8988T (cell line): ENCODE data around the gene BCL2L1.
A peak's percentile ranks its signal among the peaks of the same experiment; 100 is the strongest.
"Not testable (repeated sequence)": the region's sequence is repeated elsewhere in the genome, so short reads cannot be mapped to it uniquely, and the experiment has no call there.

Source experiments
- DNase-seq: peaks from one replicate; pipeline ENCODE4 v3.0.0; 2011

Gene BCL2L1

DNA sequence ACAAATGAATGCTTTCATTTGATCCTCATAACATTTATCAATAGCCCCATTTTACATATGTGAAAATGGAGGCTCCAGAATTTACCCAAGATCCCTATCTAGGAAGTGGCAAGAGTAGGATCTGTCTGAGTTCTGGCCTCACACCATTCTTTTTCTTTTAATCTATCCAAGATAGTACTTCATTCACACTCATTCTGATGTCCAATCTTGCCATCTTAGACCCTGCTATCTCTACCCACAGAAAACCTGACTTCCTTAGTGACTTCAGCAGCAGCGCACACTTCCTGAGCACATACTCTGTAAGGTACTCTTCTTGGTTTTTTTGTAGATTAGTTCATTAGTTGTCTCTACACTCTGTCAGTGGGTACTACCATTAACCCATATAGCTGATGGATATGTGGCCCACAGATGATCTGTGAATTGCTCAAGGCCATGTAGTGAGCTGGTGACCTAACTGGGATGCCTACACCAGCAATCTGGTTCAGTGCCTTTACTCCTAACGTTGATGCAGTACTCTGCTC lies 48.7 kb downstream of the BCL2L1 start:
- no peak for DNase-seq

DNA sequence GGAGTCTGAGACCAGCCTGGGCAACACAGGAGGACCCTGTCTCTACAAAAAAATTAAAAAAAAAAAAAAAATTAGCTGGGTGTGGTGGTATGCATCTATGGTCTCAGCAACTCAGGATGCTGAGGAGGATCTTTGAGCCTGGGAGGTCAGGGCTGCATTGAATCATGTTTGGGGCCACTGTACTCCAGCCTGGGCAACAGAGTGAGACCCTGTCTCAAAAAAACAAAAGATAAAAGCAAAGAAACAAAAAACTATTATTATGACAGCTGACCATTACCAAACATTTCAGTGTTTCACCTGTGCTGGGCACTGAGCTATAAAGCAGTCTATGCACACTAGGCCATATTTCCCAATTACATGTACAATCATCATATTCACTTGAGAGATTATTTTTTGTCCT lies 49.2 kb downstream of the BCL2L1 start:
- DNase-seq: no peak

DNA sequence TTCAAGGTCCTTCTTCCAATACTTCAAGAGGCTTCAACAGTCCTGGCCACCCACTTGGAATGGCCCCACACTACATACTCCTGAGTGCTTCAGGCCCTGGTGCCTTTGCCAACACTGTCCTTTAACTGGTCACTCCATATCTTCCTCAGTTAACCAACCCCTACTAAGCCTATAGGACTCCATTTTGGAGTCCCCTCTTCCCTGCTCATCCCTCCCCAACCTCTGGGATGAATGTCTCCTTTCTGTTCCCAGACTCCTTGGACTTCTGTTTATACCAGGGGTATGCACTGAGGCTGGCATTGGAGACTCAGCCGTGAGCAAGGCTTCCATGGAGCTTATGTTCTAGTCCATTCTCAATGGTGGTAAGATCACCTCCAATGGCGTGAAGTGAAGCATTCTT lies 51.3 kb downstream of the BCL2L1 start:
- no peak for DNase-seq

DNA sequence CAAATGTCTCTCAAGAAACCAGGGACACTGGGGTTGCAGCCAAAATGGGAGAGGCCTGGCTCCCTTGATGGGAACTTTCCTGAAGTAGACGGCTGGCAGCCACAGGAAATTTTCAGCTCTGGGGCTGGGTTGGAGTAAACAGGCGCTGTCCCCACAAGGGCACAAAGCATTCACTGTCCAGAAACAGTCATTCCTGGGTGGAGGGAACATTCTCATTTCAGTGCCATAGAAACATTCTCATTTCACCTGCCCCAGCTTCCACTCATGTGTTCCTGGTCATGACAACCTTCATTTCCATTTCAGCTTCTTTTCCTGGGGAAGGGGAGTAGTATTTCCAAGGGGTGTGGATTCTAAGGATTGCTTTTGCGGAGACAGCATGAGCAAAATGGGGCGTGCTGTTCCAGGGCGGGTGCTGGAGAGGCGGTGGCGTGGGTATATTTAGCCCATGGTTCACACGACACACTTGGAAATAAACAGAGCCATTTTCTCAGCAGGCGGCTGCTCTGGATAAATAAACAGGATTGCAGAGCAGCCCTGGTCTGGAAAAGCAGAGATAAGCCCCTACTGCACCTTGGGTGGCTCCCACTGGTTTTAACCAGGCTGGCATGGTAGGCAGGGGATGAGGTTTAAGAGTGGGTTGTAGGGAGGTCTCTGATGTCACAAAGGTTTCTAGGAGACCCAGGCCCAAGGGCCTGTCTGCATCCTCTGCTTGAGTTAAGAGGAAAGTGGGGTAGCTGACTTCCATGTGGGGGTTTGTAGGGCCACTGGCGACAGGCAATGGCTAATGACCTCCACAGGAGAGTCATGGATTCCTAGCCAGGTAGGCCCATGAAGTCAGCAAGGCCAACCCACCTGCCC lies 52.1 kb downstream of the BCL2L1 start:
- no peak for DNase-seq

DNA sequence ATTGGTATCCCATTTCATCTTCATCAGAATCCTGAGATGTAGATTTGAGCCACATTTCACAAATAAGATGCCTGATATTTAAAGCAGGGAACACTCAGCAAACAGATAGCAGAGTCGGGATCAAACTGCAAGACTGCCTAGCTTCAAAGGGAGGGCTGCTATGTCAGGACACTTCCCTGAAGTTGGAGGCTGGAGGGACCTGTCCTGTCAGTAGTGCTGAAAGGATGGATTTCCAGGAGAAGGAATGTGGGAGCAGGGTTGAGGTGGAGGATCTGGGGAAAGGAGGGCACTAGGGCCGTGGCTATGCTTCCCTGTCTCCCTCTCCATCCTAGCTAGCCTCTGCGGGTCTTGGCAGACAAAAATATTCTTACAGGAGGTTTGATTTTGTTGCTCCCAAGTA lies 52.8 kb downstream of the BCL2L1 start:
- no peak for DNase-seq

DNA sequence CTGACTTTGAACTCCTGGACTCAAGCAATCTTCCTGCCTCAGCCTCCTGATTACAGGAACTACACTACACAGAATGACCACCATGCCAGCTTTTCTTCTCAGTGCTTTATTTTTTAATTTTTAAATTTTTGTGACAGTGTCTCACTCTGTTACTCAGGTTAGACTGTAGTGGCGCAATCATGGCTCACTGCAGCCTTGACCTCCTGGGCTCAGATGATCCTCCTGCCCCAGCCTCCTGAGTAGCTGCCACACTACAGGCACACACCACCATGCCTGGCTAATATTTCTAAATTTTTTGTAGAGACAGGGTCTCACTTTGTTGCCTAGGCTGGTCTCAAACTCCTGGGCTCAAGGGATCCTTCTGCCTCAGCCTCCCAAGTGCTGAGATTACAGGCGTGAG lies 53.7 kb downstream of the BCL2L1 start:
- not testable (repeated sequence) for DNase-seq

DNA sequence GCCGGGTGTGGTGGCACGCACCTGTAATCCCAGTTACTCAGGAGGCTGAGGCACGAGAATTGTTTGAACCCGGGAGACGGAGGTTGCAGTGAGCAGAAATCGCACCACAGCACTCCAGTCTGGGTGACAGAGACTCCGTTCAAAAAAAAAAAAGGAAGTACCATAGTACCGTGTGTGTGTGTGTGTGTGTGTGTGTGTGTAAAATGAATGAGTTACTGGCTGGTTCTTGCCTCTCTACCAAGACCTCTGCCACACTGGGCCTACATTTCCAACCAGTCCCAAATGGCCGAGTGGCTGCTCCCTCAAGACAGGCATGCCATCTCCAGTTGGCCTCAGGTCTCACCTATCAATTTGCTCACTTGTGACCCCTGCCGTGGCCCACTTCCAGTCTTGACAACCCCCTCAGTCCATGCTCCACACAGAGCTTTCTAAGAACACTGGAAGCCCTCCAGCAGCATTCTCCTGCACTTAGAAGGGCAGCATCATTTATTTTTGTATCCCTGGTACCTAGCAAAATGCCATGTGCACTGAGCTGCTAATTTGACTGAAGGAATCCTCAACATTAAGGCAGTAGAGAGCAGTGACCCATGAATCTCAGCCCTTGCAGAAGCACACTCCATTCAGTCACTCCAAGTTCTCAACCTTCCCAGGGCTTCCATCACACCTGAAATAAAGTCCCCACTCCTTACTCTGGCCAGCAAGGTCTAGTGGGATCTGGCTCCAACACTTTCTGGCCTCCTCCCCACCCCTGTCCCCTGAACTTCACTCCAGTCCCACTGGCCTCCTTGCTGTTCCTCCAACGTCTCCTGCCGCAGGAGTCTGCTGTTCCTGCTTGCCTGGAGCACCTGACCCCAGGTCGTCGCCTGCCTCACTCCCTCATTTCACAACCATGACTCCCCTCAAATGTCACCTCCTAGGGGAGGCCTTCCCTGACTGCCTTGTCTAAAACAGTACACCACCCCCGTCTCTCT lies 55.1 kb downstream of the BCL2L1 start:
- no peak for DNase-seq

DNA sequence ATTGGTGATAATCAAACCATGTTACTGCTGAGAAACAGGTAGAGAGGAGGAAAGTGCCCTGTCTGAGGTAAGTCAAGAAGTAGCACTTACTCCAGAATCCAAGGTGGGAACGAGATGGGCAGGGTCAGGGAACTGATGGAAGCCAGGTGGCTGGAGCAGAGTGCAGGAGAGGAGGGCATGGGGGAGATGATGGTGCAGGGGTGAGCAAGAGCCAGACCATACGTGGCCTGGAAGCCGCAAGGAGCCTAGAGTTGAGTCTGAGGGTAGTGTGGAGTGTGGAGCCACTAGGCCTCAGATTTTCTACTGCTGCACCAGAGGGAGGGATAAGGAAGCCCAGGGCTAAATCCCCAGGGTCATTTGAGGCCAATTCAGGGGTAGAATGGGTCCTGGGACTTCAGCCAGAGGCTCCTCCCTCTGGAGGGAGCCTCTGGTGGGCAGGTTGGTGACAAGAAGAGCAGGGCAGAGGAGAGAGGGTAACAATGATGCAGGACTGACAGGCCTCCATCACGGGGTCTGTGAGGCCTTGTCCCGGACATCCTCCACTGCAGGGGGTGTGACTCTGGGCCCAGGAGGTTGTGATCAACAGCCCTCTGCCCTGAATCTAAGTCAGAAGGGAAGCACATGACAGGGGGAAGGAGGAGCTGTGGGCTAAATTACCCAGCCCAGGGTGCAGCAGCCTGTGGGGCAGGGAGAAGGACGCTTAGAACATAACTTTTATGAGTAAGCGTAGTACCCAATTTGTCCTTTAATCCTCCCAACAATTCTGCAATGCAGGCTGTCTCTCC lies 56.2 kb downstream of the BCL2L1 start:
- DNase-seq: no peak

DNA sequence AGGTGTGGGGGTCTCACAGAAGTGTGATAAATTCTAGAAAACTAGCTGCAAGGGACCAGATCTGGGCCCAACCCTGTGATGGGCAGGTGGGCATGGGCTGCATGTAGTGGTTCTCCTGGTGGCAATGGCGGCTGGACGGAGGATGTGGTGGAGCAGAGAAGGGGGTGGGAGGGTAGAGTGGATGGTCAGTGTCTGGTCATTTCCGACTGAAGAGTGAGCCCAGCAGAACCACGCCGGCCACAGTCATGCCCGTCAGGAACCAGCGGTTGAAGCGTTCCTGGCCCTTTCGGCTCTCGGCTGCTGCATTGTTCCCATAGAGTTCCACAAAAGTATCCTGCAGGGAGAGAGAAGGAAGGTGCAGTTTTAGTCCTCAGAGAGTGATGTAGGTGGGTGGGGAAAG lies 56.9 kb downstream of the BCL2L1 start:
- no peak for DNase-seq

DNA sequence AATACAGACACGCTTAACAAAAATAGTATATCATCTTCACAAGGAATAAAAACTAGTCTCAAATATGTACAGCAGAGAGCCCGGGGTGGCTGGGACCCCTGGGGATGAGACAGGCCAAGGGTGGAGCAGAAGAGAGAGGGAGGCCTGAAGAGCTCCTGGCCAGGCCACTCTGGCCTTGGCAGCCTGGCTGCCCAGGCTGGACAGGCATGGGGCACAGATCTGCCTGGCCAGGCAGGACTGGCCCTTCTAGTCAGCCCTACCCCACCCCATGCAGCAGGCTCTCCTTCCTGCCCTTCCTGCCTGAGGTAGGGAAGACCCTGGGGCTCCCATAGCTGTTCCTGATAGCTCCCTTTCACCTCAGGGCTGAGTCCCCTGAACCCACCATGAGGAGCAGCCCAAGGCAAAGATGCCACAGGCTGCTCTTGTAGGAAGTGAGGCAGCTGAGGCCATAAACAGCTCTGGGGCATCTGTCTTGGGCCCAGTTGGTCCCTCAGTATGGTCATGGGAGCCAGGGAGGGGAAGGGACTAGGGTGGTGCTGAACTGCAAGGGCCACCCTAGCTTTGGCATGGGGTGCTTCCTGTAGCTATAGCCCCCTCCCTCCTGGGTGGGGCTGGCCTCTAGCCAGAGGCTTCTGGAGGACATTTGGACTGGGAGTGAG lies 57.8 kb downstream of the BCL2L1 start:
- no peak for DNase-seq

DNA sequence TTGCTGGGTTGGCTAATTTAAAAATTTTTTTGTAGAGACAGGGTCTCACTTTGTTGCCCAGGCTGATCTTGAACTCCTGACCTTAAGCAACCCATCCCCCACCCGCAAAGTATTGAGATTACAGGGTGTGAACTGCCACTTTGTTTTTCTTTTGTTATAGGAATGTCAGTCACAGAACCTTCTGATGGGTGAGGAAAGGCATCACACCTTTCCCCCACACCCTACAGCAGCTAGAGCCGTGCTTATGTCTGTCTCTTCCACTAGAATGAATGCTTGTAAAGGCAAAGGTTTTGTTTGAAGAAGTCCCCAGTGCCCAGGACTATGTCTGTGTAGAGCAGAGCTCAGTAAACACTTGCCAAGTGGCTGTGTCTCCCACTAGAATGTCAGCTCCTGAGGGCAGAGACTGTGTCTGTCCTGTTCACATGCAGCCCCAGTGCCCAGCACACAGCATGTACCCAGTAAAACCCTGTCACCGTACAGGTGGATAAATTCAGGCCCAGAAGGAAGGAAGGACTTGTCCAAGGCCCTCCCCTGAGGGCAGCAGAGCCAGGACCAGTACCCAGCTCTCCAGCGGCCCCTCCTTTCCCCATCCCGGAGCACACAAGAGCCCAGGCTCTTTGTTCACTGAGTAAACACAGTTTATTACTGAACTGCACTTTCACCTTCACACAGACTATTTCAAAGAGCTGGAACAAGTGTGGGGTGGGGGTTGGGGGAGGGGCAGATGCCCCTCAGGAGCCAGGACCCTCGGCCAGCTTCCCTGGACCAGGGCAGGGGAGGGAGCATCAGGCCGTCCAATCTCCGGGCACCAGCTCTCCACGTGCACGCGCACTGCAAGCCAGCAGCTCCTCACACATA lies 58.6 kb downstream of the BCL2L1 start:
- no peak for DNase-seq

DNA sequence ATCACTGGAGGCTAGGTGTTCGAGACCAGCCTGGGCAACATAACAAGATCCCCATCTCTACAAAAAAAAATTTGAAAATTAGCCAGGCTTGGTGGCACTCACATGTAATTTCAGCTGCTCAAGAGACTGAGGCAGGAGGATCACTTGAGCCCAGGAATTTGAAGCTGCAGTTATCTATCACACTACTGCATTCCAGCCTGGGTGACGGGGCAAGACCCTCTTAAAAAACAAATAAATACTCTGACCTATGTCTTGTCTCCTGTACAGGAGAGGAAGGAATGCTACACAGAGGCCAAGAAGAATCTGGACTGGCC lies 59.2 kb downstream of the BCL2L1 start:
- no peak for DNase-seq

DNA sequence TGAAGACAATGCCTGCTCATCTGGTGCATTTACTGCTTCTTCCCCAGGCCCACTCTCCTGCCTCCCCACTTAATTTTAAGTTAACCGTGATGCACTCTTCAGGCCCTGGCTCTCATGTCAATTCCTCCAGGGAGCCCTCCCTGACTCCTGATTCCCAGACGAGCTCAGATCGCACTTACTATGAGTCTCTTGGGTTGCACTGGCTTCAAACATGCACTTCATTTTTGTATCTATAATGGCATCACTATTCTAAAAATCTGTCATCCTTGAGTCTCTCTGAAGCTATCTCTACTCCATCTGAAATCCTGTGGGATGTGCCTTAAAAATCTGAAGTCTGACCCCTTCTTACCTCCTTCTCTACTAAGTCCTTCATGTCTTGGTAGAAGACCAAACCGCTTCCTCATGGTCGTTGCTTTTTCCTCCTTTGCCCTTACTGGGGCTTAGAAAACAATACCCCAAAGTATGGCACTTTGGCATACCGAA lies 60.3 kb downstream of the BCL2L1 start:
- no peak for DNase-seq

DNA sequence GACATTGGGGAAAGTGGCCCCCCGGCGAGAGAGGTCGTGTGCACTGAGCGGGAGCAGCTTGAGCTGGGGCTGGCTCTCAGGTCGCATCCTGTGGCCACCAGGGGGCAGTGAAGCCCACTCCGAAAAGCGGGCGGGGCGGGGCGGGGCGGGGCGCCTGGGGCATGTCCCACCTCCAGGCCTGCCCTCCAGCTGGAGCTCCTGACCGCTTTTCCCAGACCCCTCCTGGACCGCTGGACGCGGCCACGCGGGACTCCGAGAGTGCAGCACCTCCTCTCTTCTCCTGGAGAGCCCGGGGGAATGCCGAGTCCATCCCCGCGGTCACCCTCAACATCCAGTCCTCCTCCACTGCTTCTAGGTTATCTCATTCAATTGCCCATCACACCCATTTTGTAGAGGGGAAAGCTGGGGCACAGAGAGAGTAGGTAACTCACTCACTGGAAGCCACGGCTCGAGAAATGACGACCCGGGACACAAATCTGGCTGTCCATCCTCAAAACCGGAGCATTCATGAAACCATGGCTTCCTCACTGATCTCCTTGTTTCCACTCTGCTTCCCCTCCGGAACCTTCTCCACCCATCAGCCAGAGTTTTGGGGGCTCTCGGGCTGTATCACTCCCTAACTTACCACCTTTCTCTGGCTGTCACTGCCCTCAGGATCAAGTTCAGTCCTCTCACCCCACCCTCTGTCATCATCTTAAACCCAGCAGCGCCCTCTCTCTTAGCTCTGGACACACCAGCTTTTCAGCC lies 60.9 kb downstream of the BCL2L1 start:
- peak; percentile 71 for DNase-seq

DNA sequence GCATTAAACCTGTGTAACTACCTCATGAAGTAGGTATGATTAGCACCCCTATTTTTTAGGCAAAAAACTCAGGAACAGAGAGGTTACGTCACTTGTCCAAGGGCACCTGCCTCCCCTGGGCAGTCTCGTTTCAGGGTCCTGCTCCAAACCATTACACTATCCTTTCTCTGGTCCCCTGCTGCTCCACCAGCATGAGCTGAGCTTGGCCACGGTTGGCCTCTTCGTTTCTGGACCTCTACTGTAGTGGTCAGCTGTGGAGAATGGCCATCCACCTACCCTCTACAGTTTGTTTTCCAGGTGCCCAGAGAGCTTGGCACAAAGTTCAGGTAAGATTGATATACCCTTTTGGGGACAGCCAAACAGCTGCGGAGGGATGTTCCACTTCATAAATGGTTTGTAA lies 68.1 kb downstream of the BCL2L1 start:
- DNase-seq: no peak

DNA sequence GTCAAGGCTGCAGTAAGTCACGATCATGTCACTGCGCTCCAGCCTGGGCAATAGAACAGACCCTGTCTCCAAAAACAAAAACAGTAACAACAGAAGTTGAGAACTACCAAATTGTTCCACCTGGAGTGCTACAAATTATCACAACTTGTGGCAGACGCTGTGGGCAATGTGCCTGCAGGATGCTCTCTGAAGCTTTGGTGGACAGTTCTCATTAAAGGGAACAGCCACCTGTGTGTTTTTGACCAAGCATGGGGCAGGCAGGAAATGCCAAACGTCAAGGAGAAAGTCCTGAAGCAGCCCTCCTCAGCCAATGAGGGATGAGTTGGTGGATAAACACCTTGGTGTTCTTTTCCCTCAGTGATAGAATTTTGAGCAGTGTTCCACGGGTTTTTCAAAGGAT lies 69.1 kb downstream of the BCL2L1 start:
- DNase-seq: no peak

DNA sequence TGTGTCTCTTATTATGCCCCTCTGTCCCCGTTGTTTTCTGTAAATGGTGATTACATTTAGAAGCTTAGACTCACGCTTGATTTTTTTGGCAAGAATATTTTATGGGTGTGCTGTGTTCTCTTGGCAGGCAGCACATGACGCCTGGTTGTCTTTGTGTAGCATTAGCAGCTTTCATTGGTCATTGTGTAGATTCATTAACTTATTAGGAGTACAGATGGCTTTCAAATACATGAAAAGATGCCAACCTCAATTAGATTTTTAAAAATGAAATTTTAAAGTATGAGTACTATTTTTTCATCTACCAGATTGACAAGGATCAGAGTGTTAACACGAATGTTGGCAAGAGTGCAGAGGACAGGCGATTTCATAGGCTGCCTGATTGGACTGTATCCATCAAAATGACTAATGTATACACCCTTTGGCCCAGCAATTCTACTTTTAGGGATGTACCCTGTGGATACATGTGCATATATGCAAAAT lies 69.7 kb downstream of the BCL2L1 start:
- DNase-seq: no peak

DNA sequence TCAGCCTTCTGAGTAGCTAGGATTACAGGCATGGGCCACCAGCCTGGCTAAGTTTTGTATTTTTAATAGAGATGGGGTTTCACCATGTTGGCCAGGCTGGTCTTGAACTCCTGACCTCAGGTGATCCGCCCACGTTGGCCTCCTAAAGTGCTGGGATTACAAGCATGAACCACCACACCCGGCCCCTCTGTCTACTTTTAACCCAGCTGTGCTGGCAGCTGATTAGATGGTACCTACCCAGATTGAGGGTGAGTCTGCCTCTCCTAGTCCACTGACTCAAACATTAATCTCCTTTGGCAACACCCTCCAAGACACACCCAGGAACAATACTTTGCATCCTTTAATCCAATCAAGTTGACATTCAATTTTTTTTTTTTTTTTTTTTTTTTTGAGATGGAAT lies 74.6 kb downstream of the BCL2L1 start:
- DNase-seq: not testable (repeated sequence)

DNA sequence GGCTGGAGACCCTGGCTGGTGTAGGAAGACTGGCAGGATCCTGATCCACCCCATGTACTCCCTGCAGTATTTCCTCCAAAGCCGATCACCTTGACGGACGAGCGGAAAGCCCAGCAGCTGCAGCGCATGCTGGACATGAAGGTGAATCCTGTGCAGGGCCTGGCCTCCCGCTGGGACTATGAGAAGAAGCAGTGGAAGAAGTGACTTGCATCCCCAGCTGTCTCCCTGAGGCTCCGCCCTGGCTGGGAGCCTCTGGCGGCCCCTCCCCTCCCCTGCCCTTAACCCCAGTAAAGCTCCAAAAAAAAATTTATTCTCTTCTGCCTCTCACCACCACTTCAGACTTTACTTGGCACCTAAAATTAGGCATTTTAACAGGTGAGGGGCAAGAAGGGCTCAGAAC lies 78.0 kb downstream of the BCL2L1 start:
- no peak for DNase-seq

DNA sequence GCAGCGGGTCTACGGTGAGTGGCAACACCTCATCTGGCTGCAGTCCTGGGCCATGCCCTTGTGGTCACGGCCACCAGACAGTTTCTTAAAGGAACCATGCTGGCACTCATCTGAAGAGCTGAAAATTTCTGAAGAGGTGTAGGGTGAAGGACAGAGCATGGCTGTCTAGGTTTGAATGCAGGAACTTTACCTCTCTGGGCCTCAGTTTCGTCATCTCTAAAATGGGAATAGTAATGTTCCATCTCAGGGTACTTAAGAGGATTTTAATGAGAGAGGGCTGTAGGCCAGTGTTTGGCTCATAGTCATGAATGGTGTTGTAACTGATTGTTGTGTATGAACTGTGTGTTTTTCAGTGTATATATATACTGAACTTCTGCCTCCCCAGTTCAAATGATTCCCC lies 79.1 kb downstream of the BCL2L1 start:
- no peak for DNase-seq
